Gastroesophageal sphincter (tissue), 3 donors: Measurements from ENCODE around the gene KRTAP4-5.

Experiments used
- CTCF ChIP-seq, 4 experiments: fragments of 200-600 bp in 2 of 4; fragments of 450-650 bp in 2 of 4; sonication (generic) in 1 of 4; IDR thresholded peaks; one replicate each; pipeline ENCODE4 v1.5.1; 2017 to 2019; ENCODE audit warnings: antibody characterized with exemption in 4 of 4, mild to moderate bottlenecking in 2 of 4, moderate library complexity in 2 of 4
- EP300 ChIP-seq: sonication (generic); formaldehyde crosslinking; IDR thresholded peaks from one replicate; pipeline ENCODE4 v1.6.1; 2017; ENCODE audit warnings: antibody characterized with exemption, mild to moderate bottlenecking
- POLR2AphosphoS5 ChIP-seq: sonication (generic); formaldehyde crosslinking; IDR thresholded peaks from one replicate; pipeline ENCODE4 v1.6.1; 2017; ENCODE audit warnings: antibody characterized with exemption

GRCh38 chr17:41178341-41178740 lies 28.7 kb upstream of the KRTAP4-5 start:
- TF ChIP-seq CTCF (IDR thresholded peaks at IDR 0.05) (no peak), POLR2AphosphoS5 (no peak), EP300 (no peak)
